BLaER1 (cell line): ENCODE measurements around the gene HGFAC.

ENCODE experiments used
- H3K27ac ChIP-seq: shearing (Covaris generic); formaldehyde crosslinking; 2 replicates; pipeline ENCODE4 v1.8.1; 2022
- H3K27me3 ChIP-seq: shearing (Covaris generic); formaldehyde crosslinking; 2 replicates; pipeline ENCODE4 v1.8.1; 2022
- H3K36me3 ChIP-seq: shearing (Covaris generic); formaldehyde crosslinking; 2 replicates; pipeline ENCODE4 v1.8.1; 2022
- H3K4me1 ChIP-seq: shearing (Covaris generic); formaldehyde crosslinking; 2 replicates; pipeline ENCODE4 v1.8.1; 2022
- H3K4me2 ChIP-seq: shearing (Covaris generic); formaldehyde crosslinking; 2 replicates; pipeline ENCODE4 v1.8.1; 2022
- H3K4me3 ChIP-seq: shearing (Covaris generic); formaldehyde crosslinking; 2 replicates; pipeline ENCODE4 v1.8.1; 2022
- H3K9ac ChIP-seq: shearing (Covaris generic); formaldehyde crosslinking; 2 replicates; pipeline ENCODE4 v1.8.1; 2022
- H3K9me3 ChIP-seq: shearing (Covaris generic); formaldehyde crosslinking; 2 replicates; pipeline ENCODE4 v1.8.1; 2022
- H4K20me1 ChIP-seq: shearing (Covaris generic); formaldehyde crosslinking; 2 replicates; pipeline ENCODE4 v1.8.1; 2022
- Cebpa-rat ChIP-seq: shearing (Covaris generic); IDR thresholded peaks from 2 replicates; pipeline ENCODE4 v1.8.1; 2022

The HGFAC gene

GRCh38 chr4:3433138-3433869 lies 8.5 kb upstream of the HGFAC start:
- H4K20me1 ChIP-seq: peaks cover 88% of the 10 kb centered on the region
- H3K9ac ChIP-seq: no peak overlapping the region
- H3K36me3 ChIP-seq: peaks cover 63% of the 10 kb centered on the region
- H3K4me1 ChIP-seq: peaks cover 96% of the 10 kb centered on the region
- TF ChIP-seq Cebpa-rat: no peak
- no peaks in the 10 kb centered on the region for H3K27me3 ChIP-seq
- no peak overlapping the region for H3K4me3 ChIP-seq
- peak overlapping the region; percentile 70 for H3K4me2 ChIP-seq
- no peak overlapping the region for H3K27ac ChIP-seq
- H3K9me3 ChIP-seq: no peaks in the 10 kb centered on the region

GRCh38 chr4:3434881-3435685 lies 6.7 kb upstream of the HGFAC start:
- Histone ChIP-seq H4K20me1 (peaks cover 77% of the 10 kb centered on the region), H3K9ac (no peak overlapping the region), H3K27ac (0 out of 2 replicates have a peak overlapping the region, but pooled peaks have one; percentile 18)

GRCh38 chr4:3435686-3435956 lies 6.1 kb upstream of the HGFAC start:
- Histone ChIP-seq H3K27me3 (no peaks in the 10 kb centered on the region), H3K4me2 (peak overlapping the region; percentile 70), H3K27ac (peak overlapping the region; percentile 46; the same call in 1 of the 2 replicates), H4K20me1 (peaks cover 76% of the 10 kb centered on the region), H3K9ac (no peak overlapping the region), H3K4me3 (no peak overlapping the region), H3K4me1 (peaks cover 93% of the 10 kb centered on the region), H3K36me3 (peaks cover 44% of the 10 kb centered on the region), H3K9me3 (no peaks in the 10 kb centered on the region)
- TF ChIP-seq Cebpa-rat: no peak

More at GRCh38 chr4:3434881-3435685, 6.7 kb upstream of the HGFAC start:
- H3K4me3 ChIP-seq: no peak overlapping the region
- no peaks in the 10 kb centered on the region for H3K9me3 ChIP-seq
- TF ChIP-seq Cebpa-rat: no peak
- H3K36me3 ChIP-seq: peaks cover 48% of the 10 kb centered on the region
- H3K4me1 ChIP-seq: peaks cover 96% of the 10 kb centered on the region
- peak overlapping the region; percentile 70 for H3K4me2 ChIP-seq
- no peaks in the 10 kb centered on the region for H3K27me3 ChIP-seq

GRCh38 chr4:3436048-3436797 lies 5.5 kb upstream of the HGFAC start:
- Histone ChIP-seq H4K20me1 (peaks cover 70% of the 10 kb centered on the region), H3K27me3 (no peaks in the 10 kb centered on the region), H3K4me3 (no peak overlapping the region), H3K9me3 (no peaks in the 10 kb centered on the region), H3K27ac (peak overlapping the region; percentile 46), H3K36me3 (peaks cover 38% of the 10 kb centered on the region), H3K4me1 (peaks cover 87% of the 10 kb centered on the region), H3K9ac (peak overlapping the region; percentile 45), H3K4me2 (peak overlapping the region; percentile 70)
- no peak for TF ChIP-seq Cebpa-rat

- no peaks in the 10 kb centered on the region for H3K27me3 ChIP-seq
- H3K9me3 ChIP-seq: no peaks in the 10 kb centered on the region
- peaks cover 80% of the 10 kb centered on the region for H3K4me1 ChIP-seq
- peaks cover 31% of the 10 kb centered on the region for H3K36me3 ChIP-seq
- TF ChIP-seq Cebpa-rat: no peak
- peak overlapping the region; percentile 70 for H3K4me2 ChIP-seq
- H3K4me3 ChIP-seq: no peak overlapping the region
- peak overlapping the region; percentile 46 for H3K27ac ChIP-seq
- H3K9ac ChIP-seq: peak overlapping the region; percentile 0; the same call in 1 of the 2 replicates
- peaks cover 63% of the 10 kb centered on the region for H4K20me1 ChIP-seq
Observed at GRCh38 chr4:3436798-3437581, 4.8 kb upstream of the HGFAC start.

- H3K4me3 ChIP-seq: no peak overlapping the region
- peak overlapping the region; percentile 0; the same call in 1 of the 2 replicates for H3K9ac ChIP-seq
- peak overlapping the region; percentile 85; the same call in 1 of the 2 replicates for H3K4me2 ChIP-seq
- no peaks in the 10 kb centered on the region for H3K9me3 ChIP-seq
- H4K20me1 ChIP-seq: peaks cover 57% of the 10 kb centered on the region
- H3K27ac ChIP-seq: peak overlapping the region; percentile 46; the same call in 1 of the 2 replicates
- no peak for TF ChIP-seq Cebpa-rat
- peaks cover 25% of the 10 kb centered on the region for H3K36me3 ChIP-seq
- H3K4me1 ChIP-seq: peaks cover 75% of the 10 kb centered on the region
- H3K27me3 ChIP-seq: no peaks in the 10 kb centered on the region
Observed at GRCh38 chr4:3437582-3437936, 4.2 kb upstream of the HGFAC start.

GRCh38 chr4:3437998-3438846 lies 3.5 kb upstream of the HGFAC start:
- Histone ChIP-seq H3K36me3 (peaks cover 18% of the 10 kb centered on the region), H3K27ac (peak overlapping the region; percentile 68; the same call in 1 of the 2 replicates), H3K4me2 (peak overlapping the region; percentile 85), H3K4me3 (no peak overlapping the region), H3K9ac (no peak overlapping the region), H3K4me1 (peaks cover 78% of the 10 kb centered on the region), H4K20me1 (peaks cover 50% of the 10 kb centered on the region), H3K9me3 (no peaks in the 10 kb centered on the region), H3K27me3 (no peaks in the 10 kb centered on the region)
- TF ChIP-seq Cebpa-rat: no peak

- Histone ChIP-seq H3K4me2 (peak overlapping the region; percentile 85), H3K4me3 (no peak overlapping the region), H3K4me1 (peaks cover 78% of the 10 kb centered on the region), H4K20me1 (peaks cover 44% of the 10 kb centered on the region), H3K27ac (peak overlapping the region; percentile 68), H3K27me3 (no peaks in the 10 kb centered on the region), H3K9me3 (no peaks in the 10 kb centered on the region), H3K9ac (no peak overlapping the region), H3K36me3 (peaks cover 12% of the 10 kb centered on the region; the same call in 1 of the 2 replicates)
- TF ChIP-seq Cebpa-rat: no peak
Observed at GRCh38 chr4:3438847-3439180, 3.0 kb upstream of the HGFAC start.
